Posterior cingulate gyrus (tissue), 11 donors: ENCODE measurements around the gene C10orf95.

Source experiments
- DNase-seq, 10 donors: peaks; one replicate each; pipeline versions ENCODE4 v3.0.0 to v3.0.0-alpha.2; 2020 to 2021; ENCODE audit warnings: mixed read lengths in 3 of 10
- intact Hi-C: fragments of 100-400 bp; cut with DNase I; formaldehyde crosslinking; loops from one replicate; pipeline ENCODE4 v1.15.1; 2023

Gene C10orf95, protein sequence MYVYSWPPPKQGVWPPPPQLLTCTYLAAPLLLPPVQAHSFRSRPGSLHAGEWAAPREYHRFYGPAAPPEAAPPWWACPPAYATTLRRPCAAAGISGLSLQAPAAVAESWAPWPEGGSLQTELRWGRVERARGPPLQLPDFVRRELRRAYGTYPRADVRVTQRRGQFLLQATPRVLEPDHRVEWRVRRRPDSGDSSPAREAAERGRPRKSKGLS

DNA sequence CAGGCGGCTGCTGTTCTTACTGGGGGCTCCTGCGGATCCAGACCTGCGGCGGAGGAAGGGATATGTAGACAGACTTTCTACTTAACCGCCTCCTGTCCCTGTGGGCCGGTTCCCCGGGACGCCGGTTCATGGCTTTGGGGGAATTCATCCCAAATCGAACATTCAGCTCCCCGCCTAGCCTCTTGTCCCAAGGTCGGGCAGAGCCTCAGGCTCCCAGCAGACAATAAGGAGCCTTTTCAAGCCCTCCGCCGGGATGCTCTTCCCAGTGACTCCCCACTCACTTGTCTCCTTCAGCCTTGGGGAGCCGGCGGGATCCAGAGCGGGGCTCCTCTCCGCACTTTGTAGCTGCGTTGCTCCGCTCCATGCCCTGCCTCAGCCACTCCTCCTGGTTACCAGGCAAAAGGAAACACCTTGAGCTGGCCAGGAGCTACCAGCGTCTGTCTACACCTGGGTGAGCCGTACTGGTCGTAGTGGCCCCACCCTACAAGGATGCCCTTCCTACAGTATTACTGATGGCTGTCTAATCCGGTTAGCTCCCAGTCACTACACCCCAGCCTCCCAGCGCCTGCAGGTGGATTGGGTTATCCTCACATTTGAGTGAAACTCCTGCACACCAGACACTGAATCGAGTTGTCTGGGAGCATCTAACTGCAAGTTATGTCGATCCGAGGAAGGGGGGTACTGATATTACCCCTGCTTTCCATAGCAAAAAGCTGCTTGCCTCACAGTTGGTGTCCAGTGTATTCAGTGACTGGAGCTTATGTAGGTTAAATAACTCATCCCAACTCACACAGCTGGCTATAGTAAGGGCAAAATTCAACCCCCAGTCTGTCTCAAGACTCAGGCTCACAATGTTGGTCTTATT, at the start of gene C10orf95:
Gene C10orf95 (minus strand): TSS at position 439 of the 865 bp plus-strand sequence. CDS start 450 bp downstream, outside the sequence.
- intact Hi-C loops, result no loop called here
- DNase-seq, result peak in 3 of 10 donors; percentile 19 to 78 (median 21)

DNA sequence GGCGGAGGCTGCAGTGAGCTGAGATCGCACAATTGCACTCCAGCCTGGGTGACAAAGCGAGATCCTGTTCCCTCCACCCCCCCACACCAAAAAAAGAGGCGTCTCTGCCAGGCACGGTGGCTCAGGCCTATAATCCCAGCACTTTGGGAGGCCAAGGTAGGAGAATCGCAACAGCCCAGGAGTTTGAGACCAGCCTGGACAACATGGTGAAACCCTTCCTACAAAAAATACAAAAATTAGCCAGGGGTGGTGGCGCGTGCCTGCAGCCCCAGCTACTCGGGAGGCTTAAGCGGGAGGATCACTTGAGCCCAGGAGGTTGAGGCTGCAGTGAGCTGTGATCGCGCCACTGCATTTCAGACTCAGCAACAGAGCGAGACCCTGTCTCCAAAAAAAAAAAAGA, 49.3 kb upstream of the C10orf95 start:
- DNase-seq, result peak in 2 of 10 donors; percentile 49 to 59
- intact Hi-C loops, result loop anchor here (5.0 kb wide), 1 partner anchor 142 kb away; the partner anchor contains the start of gene TRIM8

DNA sequence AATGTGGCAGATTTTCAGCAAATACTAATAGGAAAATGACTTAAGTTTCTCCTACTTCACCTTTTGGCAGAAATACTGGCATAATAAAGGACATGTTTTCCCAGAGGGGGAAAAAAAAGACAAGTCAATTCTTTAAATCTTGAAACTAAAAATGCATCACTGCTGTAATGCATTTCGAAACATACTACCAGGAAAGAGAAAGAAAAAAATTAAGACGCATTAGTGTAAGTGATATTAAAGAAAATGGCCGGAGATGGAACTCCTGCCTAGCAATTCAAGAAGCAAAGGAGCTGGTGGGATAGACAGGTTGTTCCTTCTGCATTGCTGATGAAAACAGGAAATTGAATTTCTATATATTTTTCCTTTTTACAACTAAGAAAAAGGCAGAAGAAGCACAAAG, 48.0 kb upstream of the C10orf95 start:
- no peak for DNase-seq
- intact Hi-C loops, result no loop called here

DNA sequence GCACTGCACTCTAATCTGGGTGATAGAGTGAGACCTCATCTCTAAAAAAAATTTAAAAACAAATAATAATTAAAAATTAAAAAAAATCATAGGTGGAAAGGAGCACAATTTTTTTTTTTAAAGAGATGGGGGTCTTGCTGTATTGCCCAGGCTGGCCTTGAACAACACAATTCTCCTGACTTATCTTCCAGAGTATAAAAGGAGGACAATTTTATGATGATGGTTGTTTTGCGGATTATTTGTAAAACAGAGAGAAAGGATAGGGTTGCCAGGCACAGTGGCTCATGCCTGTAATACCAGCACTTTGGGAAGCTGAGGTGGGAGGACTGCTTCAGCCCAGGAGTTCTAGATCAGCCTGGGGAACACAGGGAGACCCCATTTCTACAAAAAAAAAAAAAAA, 46.2 kb upstream of the C10orf95 start:
- intact Hi-C loops, result no loop called here
- DNase-seq, result no peak

DNA sequence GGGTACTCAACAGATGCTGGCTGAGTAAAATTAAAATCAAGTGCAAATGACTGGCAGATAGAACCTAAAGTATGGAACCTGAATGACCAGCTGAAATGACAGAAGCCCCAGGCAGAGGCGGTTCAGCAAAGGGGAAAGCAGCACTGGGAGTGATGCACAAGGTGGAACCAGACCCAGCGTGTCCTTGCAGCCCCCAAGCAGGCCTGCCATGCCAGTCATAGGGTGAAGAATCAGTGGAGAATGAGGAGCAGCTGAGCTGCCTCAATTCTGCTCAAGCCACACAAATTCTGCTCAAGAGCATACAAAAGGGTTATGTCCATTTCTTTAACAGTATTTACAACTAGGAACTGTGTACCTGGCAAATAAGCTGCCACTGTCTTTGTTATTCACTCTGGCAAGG, 42.4 kb upstream of the C10orf95 start:
- intact Hi-C loops, result no loop called here
- DNase-seq, result peak in 2 of 10 donors; percentile 31 to 46

DNA sequence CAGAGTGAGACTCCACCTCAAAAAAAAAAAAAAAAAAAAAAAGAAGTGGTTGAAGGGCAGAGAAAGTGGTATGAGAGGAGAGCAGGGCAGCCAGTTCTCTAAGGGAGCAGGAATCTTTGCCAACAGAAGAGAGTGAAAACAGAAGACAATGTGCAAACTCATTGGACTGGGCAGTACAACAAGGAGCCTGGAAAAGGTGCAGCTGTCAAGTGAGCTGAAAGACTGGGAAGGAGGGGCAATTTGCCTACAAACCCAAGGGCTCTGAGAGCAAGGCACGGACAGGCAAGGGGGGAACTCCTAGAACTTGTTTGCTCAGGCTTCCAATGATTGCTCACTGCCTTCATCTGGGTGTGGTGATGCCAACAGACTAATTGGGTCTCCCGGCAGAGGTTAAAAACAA, 41.6 kb upstream of the C10orf95 start:
- DNase-seq, result peak in 3 of 10 donors; percentile 25 to 77 (median 70)
- intact Hi-C loops, result no loop called here

DNA sequence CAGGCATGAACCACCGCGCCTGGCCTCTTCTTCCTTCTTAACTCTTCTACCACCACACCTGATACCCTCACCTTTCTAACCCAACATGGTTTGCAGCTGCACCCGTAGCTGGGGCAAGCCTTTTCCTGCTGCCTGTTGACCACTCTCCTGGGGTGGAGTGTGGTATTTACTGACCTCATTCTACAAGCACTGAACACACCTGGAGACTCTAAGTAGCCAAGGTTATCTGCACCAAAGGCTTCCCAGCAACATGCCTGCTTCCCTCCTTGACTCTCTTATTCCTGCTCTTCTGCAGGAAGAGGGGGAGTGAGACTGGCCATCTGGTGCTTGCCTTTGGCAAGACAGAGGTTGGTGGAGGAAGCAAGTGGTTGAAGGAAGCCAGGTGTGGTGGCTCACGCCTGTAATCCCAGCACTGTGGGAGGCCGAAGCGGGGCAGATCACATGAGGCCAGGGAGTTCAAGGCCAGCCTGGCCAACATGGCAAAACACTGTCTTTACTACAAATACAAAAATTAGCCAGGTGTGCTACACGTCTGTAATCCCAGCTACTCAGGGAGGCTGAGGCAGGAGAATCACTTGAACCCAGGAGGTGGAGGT, 41.1 kb upstream of the C10orf95 start:
- peak in 3 of 10 donors; percentile 9 to 54 (median 27) for DNase-seq
- intact Hi-C loops, result no loop called here

DNA sequence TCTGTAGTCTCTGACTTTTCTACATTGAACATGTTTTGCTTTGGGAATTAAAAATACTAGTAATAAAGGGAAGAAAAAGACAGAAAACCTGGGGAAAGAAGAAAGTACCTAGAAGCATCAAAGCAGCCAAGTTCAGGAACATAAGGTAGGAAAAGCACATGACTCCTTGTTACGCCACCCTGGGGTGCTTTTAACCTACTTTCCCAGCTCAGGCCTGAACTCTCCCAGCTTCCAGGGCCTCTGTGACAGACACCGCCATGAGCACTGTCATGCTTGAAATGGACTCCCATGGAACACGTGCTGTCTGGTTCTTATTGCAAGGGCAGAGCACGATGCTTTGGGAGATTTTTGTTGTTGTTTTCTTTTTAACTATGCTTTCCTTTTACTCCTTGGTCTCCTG, 39.8 kb upstream of the C10orf95 start:
- DNase-seq, result peak in 1 of 10 donors; percentile 57
- intact Hi-C loops, result no loop called here

DNA sequence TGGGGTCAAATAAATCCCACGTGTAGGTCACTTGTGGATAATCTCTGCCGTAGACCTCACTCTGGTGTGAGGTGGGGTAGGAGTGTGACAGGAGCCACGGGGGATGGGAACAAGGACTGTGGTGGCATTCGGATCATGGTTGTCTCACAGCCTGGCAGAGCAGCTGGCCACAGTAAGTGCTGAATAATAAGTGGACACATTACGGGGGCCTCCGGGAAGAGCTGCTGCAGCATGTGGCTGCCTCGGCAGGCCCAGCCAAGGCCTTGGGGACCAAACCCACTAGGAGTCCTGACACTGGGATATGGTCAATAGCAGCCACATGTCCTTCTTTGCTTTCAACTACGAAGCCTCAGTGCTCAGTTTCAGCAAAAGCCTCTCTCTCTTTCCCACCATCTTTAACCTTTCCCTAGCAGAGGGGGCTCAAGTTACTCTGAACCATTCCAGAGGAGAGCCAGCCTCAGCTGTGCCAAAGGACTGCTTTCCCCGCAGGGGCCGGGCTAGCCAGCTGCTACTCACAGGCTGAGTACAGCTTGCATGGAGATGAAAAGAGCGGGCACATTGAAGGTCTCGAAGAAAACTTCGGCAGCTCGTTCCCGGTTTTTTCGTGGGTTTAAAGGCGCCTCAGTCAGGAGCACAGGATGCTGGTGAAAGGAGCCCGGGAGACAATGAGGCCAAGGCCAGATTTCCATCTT, 33.9 kb upstream of the C10orf95 start:
- peak in 2 of 10 donors; percentile 77 to 83 for DNase-seq
- intact Hi-C loops, result no loop called here

DNA sequence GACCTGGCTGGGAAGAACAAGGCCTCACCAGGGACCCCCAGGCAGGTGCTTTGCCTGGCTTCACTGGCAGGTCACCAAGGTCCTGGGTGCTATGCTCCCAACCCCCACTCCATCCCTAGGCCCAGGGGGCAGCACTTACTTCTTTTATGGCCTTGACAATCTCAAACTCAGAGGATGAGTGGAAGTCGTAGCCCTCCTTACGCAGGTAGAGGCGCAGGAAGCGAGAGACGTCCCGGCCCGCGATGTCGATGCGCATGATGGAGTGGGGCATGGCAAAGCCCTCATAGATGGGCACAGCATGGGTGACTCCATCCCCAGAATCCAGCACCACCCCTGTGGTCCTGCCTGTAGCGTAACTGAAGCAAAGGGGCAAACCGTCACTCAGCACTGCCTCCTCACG, 32.7 kb upstream of the C10orf95 start:
- intact Hi-C loops, result no loop called here
- DNase-seq, result peak in 3 of 10 donors; percentile 19 to 52 (median 48)

DNA sequence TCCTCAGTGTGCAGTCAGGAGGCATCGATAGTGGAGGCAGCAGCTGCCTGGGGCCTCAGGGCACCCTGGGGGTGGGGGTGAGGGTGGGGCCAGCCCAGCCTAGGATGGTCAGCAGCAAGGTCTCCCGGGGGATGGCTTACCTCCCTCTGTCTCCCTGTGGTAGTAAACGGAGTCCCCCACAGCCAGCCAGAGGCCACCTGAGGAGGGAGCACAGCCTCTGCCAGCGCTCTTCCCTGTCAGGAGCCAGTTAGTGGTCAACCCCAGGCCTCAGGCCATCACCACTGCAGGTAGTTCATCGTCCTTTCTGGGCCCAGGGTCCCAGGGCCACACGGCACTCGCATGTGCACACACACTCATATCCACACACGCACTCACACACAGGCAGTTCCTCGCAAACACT, 29.1 kb upstream of the C10orf95 start:
- DNase-seq, result peak in 3 of 10 donors; percentile 30 to 69 (median 58)
- intact Hi-C loops, result no loop called here

DNA sequence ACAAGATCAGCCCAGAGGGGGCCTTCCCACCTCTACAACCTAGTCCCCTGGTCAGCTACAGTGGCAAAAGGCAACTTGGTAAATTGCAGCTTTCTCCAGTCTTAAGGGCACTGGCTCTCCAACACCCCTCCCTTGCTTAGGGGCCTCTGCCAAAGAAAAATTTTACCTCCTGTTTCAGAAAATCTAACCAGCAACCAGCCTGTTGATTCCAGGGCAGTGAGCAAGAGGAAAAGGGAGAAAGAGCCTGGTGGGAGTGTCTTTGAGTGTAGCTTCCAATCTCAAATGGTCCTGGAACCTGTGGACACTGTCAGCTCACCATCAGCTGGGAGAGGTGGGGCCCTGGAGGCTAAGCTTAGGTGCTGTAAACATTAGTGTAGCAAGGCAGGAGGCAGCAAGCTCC, 28.3 kb upstream of the C10orf95 start:
- DNase-seq, result peak in 1 of 10 donors; percentile 64
- intact Hi-C loops, result loop anchor here (2.0 kb wide), 1 partner anchor 85 kb away; the partner anchor contains the start of gene NFKB2

DNA sequence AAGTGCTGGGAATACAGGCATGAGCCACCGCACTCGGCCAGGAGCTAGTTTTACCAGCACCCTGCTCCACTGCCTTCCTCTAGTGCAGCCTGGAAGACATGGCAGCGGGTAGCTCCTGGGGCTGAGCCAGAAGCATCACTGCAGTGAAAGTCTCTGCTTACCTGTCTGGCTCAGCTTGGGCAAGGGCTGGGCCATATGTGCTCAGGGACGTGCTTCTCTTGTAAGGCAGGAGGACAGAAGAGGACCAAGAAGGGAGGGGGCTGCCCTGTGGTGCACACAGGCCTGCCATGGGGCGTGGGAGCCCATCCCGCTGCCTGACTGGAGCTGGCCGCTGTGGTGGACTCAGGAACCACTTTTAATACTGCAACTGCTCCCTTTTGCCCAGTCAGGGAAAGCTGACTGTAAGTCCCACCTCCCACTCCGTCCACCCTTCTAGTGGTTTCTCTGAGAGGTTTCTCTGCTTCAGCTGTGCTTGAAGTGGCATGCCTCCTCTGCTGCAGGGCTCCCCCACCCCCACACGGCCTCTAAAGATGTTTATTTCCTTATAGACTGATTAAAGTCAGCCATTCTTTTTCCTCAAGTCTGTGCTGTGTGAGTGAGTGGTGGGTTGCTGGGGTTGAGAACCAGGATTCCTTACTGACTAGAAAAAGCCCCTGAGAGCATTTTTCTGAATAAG, 25.3 kb upstream of the C10orf95 start:
- peak in 3 of 10 donors; percentile 54 to 73 (median 68) for DNase-seq
- intact Hi-C loops, result no loop called here

DNA sequence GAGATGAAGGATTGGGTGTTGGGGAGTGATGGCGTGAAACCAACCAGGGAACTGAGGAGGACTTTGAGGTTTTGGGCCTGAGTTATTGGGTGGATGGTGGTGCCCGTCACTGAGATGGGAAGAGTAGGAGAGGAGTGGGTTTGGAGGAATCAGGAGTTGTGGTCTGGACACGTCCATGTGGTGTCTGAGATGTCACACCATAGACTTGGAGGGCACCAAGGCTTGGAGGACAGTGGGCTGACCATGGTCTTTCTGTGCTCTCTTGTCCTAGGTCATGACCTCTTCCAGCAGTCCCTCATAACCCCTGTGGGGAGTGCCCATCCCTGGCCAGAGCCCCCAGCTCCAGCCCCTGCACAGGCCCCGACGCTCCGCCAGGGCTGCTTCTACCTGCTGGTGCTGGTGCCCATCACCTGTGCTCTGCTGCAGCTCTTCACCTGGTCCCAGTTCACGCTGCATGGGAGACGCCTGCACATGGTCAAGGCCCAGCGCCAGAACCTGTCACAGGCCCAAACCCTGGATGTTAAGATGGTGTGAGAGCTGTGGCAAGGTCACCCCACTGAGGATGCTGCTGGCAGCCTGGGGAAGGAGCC, 24.2 kb upstream of the C10orf95 start:
- intact Hi-C loops, result no loop called here
- peak in 3 of 10 donors; percentile 44 to 84 (median 57) for DNase-seq

DNA sequence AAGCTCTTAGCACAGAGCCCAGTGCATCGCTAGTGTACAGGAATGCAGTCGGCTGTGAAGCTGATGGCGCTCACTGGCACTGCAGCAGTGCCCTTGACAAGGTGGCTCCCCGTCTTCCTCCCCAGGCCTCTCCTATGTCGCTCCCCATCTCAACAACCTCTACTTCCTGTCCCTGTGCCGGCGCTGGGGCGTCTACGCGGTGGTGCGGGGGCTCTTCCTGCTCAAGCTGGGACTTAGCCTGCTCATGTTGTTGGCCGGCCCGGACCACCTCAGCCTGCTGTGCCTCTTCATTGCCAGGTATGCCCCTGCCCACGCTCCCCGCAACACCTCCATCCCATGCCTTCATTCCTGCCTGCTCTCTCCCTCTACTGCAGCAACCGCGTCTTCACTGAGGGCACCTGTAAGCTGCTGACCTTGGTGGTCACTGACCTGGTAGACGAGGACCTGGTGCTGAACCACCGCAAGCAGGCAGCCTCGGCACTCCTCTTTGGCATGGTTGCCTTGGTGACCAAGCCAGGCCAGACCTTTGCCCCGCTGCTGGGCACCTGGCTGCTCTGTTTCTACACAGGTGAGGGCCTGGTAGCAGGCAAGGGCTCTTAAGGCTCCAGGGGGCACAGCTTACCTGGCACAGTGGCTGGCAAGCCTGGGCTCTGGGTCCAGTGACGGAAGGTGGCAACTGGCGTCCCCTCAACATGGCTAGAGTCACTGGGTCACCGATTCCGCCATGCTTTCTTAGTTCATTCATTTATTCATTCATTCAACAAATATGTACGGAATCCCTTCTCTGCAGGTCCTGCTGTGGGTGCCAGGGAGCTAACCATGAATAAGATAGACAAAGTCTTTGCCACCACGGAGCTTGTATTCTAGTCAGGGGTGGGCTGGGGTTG, 22.3 kb upstream of the C10orf95 start:
- peak in 2 of 10 donors; percentile 62 to 63 for DNase-seq
- intact Hi-C loops, result no loop called here

DNA sequence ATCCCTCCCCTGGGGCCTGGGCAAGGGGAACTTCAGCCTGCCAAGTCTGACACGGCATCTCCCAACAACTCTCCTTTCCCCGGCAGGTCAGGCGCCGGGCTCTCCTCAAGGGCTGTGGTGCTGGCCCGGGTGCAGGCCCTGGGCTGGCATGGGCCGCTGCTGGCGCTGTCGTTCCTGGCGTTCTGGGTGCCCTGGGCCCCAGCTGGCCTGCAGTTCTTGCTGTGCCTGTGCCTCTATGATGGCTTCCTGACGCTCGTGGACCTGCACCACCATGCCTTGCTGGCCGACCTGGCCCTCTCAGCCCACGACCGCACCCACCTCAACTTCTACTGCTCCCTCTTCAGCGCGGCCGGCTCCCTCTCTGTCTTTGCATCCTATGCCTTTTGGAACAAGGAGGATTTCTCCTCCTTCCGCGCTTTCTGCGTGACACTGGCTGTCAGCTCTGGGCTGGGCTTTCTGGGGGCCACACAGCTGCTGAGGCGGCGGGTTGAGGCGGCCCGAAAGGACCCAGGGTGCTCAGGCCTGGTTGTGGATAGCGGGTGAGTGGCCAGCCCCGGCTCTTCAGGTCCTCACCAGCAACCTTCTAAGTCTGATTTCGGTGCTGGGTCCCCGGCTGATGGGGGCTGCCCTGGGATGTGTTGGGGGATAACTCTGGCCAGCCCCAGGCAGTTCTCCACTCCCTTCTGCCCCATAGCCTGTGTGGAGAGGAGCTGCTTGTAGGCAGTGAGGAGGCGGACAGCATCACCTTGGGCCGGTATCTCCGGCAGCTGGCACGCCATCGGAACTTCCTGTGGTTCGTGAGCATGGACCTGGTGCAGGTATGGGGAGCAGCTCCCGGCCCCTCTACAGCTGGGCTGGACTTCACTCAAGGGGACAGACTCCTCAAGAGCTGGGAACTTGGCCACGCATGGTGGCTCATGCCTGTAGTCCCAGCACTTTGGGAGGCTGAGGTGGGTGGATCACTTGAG, 19.5 kb upstream of the C10orf95 start:
- intact Hi-C loops, result no loop called here
- DNase-seq, result peak in 1 of 10 donors; percentile 52

DNA sequence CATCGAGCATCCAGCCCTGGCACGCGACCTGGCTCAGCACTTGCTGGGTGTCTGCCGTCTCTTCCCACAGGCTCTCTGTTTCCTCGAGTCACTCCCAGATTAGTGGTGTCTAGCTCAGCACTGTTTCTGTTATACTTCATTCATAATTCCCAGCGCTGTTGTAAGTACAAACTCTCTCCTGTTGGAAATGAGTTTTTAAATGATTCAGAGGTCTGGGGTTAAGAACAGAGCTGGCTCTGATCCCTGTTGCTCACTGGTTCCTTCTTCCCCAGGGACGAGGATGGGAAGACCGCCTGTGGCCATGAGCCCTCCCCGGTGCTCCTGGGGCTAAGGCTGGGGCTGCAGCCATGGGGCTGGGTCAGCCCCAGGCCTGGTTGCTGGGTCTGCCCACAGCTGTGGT, 17.3 kb upstream of the C10orf95 start:
- DNase-seq, result peak in 1 of 10 donors; percentile 28
- intact Hi-C loops, result no loop called here
